ENCODE data around the gene ZDHHC7. TPM values are rescaled to one million over a fixed set of nuclear protein-coding genes. Genes with fewer than 3 reads are reported as not detected.

ZDHHC7 gene
- total RNA-seq, 1 donor from 2014 or later, result 61.4 TPM

DNA sequence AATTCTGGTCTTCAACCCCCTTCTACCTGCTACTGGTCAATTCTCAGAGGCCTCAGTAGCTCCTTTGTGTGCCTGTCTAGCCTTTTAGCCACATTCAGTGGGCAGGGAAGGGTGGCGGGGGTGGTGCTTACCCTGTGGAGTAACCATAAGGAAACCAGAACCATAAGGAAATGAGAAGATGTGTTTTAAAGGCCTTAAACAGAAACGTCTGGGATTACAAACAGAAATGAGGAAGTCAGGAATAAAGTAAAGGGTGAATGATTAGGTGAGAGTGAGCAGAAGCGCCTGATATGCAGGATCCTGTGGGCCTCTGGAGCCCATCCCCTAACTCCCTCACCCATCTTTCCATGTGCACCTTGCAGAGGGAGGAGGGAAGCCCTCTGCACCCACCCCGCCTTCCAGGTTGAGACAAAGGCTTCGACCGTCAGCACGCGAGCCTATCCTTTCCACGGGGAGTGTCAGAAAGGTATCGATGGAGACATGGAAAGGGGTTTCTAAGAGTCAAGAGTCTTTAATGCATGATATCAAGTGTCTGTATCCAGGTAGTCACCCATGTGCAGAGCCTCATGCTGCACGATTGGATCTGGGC lies 36.6 kb upstream of the ZDHHC7 start:
- TF ChIP-seq CTCF (conservative IDR thresholded peaks at IDR 0.05; ENCODE audit: low read depth, low read length), result no peak
- DNase-seq (ENCODE audit: low read depth), result no peak
- H3K4me3 ChIP-seq (ENCODE audit: low read depth, low read length), result no peak overlapping the region

GRCh38 chr16:85046931-85047866 lies 35.9 kb upstream of the ZDHHC7 start:
- DNase-seq (ENCODE audit: low read depth), result no peak
- H3K4me3 ChIP-seq (ENCODE audit: low read depth, low read length), result no peak overlapping the region
- TF ChIP-seq CTCF (conservative IDR thresholded peaks at IDR 0.05; ENCODE audit: low read depth, low read length), result no peak

GRCh38 chr16:85046472-85046916 lies 35.2 kb upstream of the ZDHHC7 start:
- no peak for DNase-seq (ENCODE audit: low read depth)
- no peak overlapping the region for H3K4me3 ChIP-seq (ENCODE audit: low read depth, low read length)
- TF ChIP-seq CTCF (conservative IDR thresholded peaks at IDR 0.05; ENCODE audit: low read depth, low read length), result no peak

DNA sequence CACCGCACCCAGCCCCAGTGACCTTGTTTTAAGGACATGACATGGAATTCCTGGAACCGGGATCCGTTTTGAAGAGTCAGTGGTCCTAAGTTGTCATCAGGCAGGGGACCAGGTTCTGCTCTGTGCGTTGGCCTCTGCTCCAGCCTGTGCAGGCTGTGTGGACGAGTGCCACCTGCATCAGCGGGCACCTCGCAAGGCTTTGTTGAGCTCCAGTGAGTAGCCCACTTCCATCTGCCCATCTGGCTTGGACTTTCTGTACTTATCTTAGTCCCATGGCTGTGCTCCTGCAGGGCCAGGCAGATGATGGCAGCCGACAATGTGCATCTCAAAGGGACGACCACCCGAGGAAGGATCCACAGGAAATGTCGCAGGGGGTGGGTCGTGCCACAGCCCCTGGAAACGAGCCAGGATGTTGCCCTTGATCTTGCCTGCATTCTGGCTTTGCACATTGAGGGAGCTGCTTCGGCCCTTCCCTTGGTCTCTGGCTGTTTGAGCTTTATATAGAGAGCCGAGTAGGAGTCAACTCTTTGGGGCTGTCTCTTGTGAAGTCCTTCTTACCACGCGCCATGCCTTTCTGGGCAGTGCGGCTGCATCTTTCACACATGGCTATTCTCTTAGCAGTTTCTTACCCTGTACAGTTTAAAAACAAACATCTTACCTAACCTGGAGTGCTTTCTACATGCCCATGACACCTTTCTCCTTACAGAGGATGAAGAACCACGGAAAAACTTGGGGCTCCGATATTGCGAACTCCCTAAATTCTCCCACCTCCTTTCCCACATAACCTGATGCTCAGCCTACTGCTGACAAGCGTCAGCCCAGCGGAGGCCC lies 34.5 kb upstream of the ZDHHC7 start:
- H3K4me3 ChIP-seq (ENCODE audit: low read depth, low read length), result no peak overlapping the region
- no peak for DNase-seq (ENCODE audit: low read depth)
- no peak for TF ChIP-seq CTCF (conservative IDR thresholded peaks at IDR 0.05; ENCODE audit: low read depth, low read length)

DNA sequence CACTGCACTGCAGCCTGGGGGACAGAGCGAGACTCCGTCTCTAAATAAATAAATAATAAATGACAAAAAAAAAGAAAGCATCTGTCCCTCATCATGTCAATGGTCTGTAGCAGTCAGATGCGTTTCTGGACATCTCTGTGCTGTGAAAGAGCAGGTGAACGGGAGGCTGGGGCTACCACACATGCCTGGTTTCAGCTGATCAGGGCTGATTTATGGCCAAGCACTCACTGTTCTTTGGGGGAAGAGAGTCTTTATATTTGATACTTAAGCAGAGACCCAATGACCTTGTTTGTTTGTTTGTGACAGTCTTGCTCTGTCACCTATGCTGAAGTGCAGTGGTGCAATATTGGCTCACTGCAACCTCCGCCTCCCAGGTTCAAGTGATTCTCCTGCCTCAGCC lies 33.7 kb upstream of the ZDHHC7 start:
- DNase-seq (ENCODE audit: low read depth), result no peak
- TF ChIP-seq CTCF (conservative IDR thresholded peaks at IDR 0.05; ENCODE audit: low read depth, low read length), result no peak
- H3K4me3 ChIP-seq (ENCODE audit: low read depth, low read length), result no peak overlapping the region

DNA sequence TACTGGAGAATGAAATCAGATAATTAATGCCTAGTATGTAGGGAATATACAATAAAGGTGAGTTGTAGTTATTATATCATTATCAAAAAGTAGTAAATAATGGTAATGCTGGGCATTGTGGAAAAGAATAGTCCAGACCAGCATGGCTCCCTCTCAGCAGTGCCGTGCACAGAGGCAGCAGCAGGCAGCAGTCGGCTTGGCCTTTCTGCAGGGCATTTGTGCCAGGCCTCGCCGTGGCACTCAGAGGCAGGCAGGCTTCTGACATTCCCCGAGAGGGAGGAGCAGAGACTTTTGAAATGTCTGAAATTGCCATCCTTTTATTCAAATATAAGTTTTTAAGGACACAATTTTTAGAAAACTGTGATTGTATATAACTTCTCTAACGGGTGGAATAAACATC lies 31.3 kb upstream of the ZDHHC7 start:
- H3K4me3 ChIP-seq (ENCODE audit: low read depth, low read length), result no peak overlapping the region
- TF ChIP-seq CTCF (conservative IDR thresholded peaks at IDR 0.05; ENCODE audit: low read depth, low read length), result no peak
- no peak for DNase-seq (ENCODE audit: low read depth)
